Neuron (in vitro differentiated cells): ENCODE measurements around the gene CHKB.
"Not testable (repeated sequence)": the region's sequence is repeated elsewhere in the genome, so short reads cannot be mapped to it uniquely, and the experiment has no call there.

Experiments used
- H2AFZ ChIP-seq: one replicate; pipeline ENCODE4 v1.6.1; 2013; ENCODE audit warnings: low read depth, mild to moderate bottlenecking, inconsistent platforms, low read length, moderate library complexity
- H3K27me3 ChIP-seq: one replicate; pipeline ENCODE4 v1.6.1; 2013; ENCODE audit warnings: low read length; ENCODE audit not compliant: insufficient read depth
- H3K36me3 ChIP-seq: one replicate; pipeline ENCODE4 v1.6.1; 2013; ENCODE audit warnings: low read length; ENCODE audit not compliant: insufficient read depth
- H3K4me1 ChIP-seq: one replicate; pipeline ENCODE4 v1.6.1; 2013; ENCODE audit warnings: low read length; ENCODE audit not compliant: insufficient read depth
- H3K4me3 ChIP-seq: 2 replicates; pipeline ENCODE4 v1.5.1; 2013; ENCODE audit warnings: mild to moderate bottlenecking, low read length, moderate library complexity
- H3K9me3 ChIP-seq: one replicate; pipeline ENCODE4 v1.6.1; 2013; ENCODE audit warnings: low read length

CHKB gene

GRCh38 chr22:50537765-50538164, 44.9 kb downstream of the CHKB start:
- no peak overlapping the region for H2AFZ ChIP-seq
- H3K4me3 ChIP-seq, result no peak overlapping the region
- H3K9me3 ChIP-seq, result no peaks in the 10 kb centered on the region
- H3K4me1 ChIP-seq, result peaks cover 2% of the 10 kb centered on the region
- no peaks in the 10 kb centered on the region for H3K27me3 ChIP-seq
- no peaks in the 10 kb centered on the region for H3K36me3 ChIP-seq

GRCh38 chr22:50536226-50536625, 46.4 kb downstream of the CHKB start:
- Histone ChIP-seq H3K9me3 (no peaks in the 10 kb centered on the region), H3K4me3 (no peak overlapping the region), H3K4me1 (peaks cover 9% of the 10 kb centered on the region), H2AFZ (no peak overlapping the region), H3K36me3 (no peaks in the 10 kb centered on the region), H3K27me3 (peaks cover 3% of the 10 kb centered on the region)

- Histone ChIP-seq H3K4me3 (no peak overlapping the region), H2AFZ (no peak overlapping the region), H3K36me3 (no peaks in the 10 kb centered on the region), H3K4me1 (peaks cover 9% of the 10 kb centered on the region), H3K27me3 (peaks cover 7% of the 10 kb centered on the region), H3K9me3 (peaks cover 7% of the 10 kb centered on the region)
Observed at GRCh38 chr22:50535113-50535512, 47.5 kb downstream of the CHKB start.

DNA sequence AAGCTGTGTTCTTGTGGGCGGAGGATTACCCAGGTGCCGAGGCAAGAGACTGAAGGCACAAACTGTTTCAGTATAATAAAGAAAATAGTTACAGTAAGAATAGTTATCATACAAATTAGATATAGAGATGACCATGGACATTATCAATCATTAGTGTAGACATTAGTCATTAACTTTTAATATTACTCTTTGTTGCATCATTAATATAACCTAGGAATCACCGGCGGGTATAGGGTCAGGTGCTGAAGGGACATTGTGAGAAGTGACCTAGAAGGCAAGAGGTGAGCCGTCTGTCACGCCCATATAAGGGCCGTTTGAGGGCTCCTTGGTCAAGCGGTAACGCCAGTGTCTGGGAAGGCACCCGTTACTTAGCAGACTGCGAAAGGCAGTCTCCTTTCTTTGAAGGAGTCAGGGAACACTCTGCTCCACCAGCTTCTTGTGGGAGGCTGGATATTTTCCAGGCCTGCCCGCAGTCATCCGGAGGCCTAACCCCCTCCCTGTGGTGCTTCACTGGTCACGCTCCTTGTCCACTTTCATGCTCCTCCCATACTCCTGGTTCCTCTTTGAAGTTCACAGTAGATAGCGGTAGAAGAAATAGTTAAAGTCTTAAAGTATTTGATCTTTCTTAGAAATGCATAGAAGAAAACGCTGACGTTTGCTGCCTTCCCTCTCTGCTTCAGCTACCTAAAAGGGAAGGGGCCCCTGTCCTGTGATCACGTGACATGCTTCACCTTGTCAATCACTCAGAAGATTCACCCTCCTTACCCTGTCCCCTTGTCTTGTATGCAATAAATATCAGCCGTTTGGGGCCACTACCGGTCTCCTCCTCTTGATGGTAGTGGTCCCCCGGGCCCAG, 48.6 kb downstream of the CHKB start:
- not testable (repeated sequence) for H2AFZ ChIP-seq, H3K4me3 ChIP-seq, H3K27me3 ChIP-seq, H3K36me3 ChIP-seq, H3K4me1 ChIP-seq
- H3K9me3 ChIP-seq, result peaks cover 14% of the 10 kb centered on the region

GRCh38 chr22:50532824-50533796, 49.5 kb downstream of the CHKB start:
- Histone ChIP-seq H2AFZ (peak overlapping the region; percentile 80), H3K4me3 (peak overlapping the region; percentile 67), H3K36me3 (no peaks in the 10 kb centered on the region), H3K9me3 (peaks cover 15% of the 10 kb centered on the region), H3K27me3 (peaks cover 7% of the 10 kb centered on the region), H3K4me1 (peaks cover 9% of the 10 kb centered on the region)

GRCh38 chr22:50531962-50532674, 50.5 kb downstream of the CHKB start:
- Histone ChIP-seq H2AFZ (peak overlapping the region; percentile 80), H3K9me3 (peaks cover 15% of the 10 kb centered on the region), H3K27me3 (peaks cover 7% of the 10 kb centered on the region), H3K4me1 (peaks cover 9% of the 10 kb centered on the region), H3K4me3 (peak overlapping the region; percentile 67), H3K36me3 (no peaks in the 10 kb centered on the region)

DNA sequence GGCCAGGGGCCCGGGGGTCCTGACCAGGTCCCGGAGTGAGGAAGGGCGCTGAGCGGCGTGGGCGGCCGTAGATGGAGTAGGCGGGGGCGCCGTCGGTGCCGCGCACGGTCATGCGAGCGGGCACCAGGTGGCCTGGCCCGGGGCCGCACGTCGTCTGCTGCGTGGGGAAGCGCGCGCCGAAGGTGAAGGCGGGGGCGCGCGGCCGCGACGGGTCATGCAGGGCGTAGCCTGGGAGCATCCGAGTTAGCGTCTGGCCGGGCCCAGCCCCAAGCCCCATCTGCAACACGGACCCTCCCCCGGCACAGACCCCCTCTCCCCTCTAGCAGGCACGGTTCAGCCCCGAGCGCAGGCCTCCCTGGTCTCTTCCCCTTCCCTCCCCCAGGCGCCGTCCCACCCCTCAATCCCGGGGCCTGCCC, 51.1 kb downstream of the CHKB start:
- Histone ChIP-seq H3K36me3 (no peaks in the 10 kb centered on the region), H3K4me3 (peak overlapping the region; percentile 67), H3K9me3 (peaks cover 15% of the 10 kb centered on the region), H3K27me3 (peaks cover 7% of the 10 kb centered on the region), H2AFZ (peak overlapping the region; percentile 80), H3K4me1 (peaks cover 13% of the 10 kb centered on the region)

DNA sequence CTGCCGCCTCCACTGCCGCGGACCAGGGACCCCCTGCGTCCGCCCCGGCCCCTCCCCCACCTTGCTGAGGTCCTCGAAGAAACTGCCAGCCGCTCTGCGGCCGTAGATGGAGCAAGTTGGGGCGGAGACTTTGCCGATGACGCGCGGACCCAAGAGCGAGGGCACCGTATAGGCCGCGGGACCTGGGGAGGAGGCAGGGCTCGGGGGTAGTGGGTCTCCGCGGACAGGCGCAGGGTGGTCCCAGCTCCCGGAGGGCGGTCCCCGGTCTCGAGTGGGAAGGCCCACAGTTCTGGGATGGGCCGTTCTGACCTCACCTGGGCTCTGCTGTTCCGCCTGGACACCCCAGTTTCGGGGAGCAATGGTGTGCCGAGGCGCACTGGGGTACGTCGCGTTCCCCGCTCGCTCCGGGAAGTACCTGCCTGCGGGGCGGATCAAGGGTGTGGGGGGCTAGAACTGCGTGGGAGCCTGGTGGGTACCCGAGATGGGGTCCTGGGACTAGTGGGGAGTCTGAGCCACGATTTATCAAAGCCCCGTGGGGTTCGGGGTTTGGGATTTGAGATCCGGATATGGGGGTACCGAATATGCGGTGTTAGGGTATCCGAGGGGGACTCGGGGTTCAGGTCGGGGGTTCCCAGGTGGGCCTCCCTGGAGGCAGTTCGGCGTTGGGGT, 51.6 kb downstream of the CHKB start:
- Histone ChIP-seq H3K4me1 (peaks cover 14% of the 10 kb centered on the region), H3K27me3 (peaks cover 7% of the 10 kb centered on the region), H3K9me3 (peaks cover 15% of the 10 kb centered on the region), H3K4me3 (no peak overlapping the region), H2AFZ (no peak overlapping the region), H3K36me3 (no peaks in the 10 kb centered on the region)

- H3K4me3 ChIP-seq, result no peak overlapping the region
- H2AFZ ChIP-seq, result no peak overlapping the region
- peaks cover 7% of the 10 kb centered on the region for H3K27me3 ChIP-seq
- H3K4me1 ChIP-seq, result peaks cover 14% of the 10 kb centered on the region
- peaks cover 15% of the 10 kb centered on the region for H3K9me3 ChIP-seq
- no peaks in the 10 kb centered on the region for H3K36me3 ChIP-seq
Observed at GRCh38 chr22:50530580-50530876, 52.1 kb downstream of the CHKB start.

- no peak within 1 kb of the TSS for H3K4me3 ChIP-seq
- no peak within 1 kb of the TSS for H2AFZ ChIP-seq
- peaks cover 7% of the 10 kb centered on the region for H3K27me3 ChIP-seq
- peaks cover 17% of the 10 kb centered on the region for H3K4me1 ChIP-seq
- H3K9me3 ChIP-seq, result peaks cover 15% of the 10 kb centered on the region
- no peaks in the 10 kb centered on the region for H3K36me3 ChIP-seq
Observed at GRCh38 chr22:50529897-50530579, 52.6 kb downstream of the CHKB start, which contains the start of gene TYMP. Gene TYMP, minus strand, starts transcription at chr22:50530012. Its CDS starts 303 bp downstream, at chr22:50529709.

DNA sequence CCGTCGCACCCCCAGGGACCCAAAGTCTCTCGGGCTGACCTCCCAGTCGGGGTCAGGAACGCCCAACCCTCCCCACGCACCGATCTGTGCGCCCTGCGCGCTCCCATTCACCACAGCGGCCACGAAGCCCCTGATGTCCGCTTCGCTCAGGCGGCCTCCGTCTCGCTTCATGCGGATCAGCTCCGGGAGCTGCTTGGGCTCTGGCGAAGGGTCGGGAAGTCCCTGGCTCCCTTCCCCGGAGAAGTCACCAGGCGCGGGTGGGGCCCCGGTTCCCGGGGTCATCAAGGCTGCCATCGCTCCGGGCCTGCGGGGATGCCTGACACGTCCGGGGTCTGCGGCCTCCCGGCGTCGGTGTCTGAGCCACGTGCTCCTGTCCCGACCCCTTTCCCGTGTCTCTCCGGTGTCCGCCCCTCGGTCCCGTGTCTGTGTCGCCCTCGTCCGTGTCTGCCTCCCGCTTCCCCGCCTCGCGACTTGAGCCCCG, 53.2 kb downstream of the CHKB start:
- H3K27me3 ChIP-seq, result peaks cover 7% of the 10 kb centered on the region

More for the DNA sequence above, 53.2 kb downstream of the CHKB start:
- H3K4me1 ChIP-seq, result peaks cover 23% of the 10 kb centered on the region
- no peak overlapping the region for H3K4me3 ChIP-seq
- H3K9me3 ChIP-seq, result peaks cover 15% of the 10 kb centered on the region
- H2AFZ ChIP-seq, result no peak overlapping the region
- H3K36me3 ChIP-seq, result no peaks in the 10 kb centered on the region
